Sigmoid colon (tissue), 7 donors: Measurements from ENCODE around the gene CDK16. TPM values are rescaled to one million over a fixed set of nuclear protein-coding genes. Genes with fewer than 3 reads are reported as not detected.
"Not testable (repeated sequence)": the region's sequence is repeated elsewhere in the genome, so short reads cannot be mapped to it uniquely, and the experiment has no call there.

Experiments
- DNase-seq: peaks from one replicate; pipeline ENCODE4 v3.0.0-alpha.2; 2019
- H3K27ac ChIP-seq, 4 donors: fragments of 200-600 bp; sonication (generic); one replicate each; pipeline ENCODE4 v1.5.1; 2016 to 2019; ENCODE audit warnings: mild to moderate bottlenecking in 1 of 4
- H3K27me3 ChIP-seq, 3 donors: fragments of 200-600 bp; sonication (generic); one replicate each; pipeline ENCODE4 v1.5.1; 2019; ENCODE audit warnings: mild to moderate bottlenecking in 1 of 3
- H3K36me3 ChIP-seq, 4 donors: fragments of 200-600 bp; sonication (generic); one replicate each; pipeline ENCODE4 v1.5.1; 2016 to 2019
- H3K4me1 ChIP-seq, 4 donors: fragments of 200-600 bp; sonication (generic); one replicate each; pipeline ENCODE4 v1.5.1; 2017 to 2019
- H3K4me3 ChIP-seq, 4 donors: fragments of 200-600 bp; sonication (generic); one replicate each; pipeline ENCODE4 v1.5.1; 2017 to 2019; ENCODE audit warnings: mild to moderate bottlenecking in 2 of 4, moderate library complexity in 1 of 4
- H3K9me3 ChIP-seq, 4 donors: fragments of 200-600 bp in 3 of 4; sonication (generic) in 3 of 4; one replicate each; pipeline versions ENCODE4 v1.5.1 to v1.6.1; 2013 to 2019
- EP300 ChIP-seq, 4 donors: sonication (generic); formaldehyde crosslinking; IDR thresholded peaks; one replicate each; pipeline ENCODE4 v1.6.1; 2017; ENCODE audit warnings: antibody characterized with exemption in 4 of 4
- POLR2A ChIP-seq, 2 donors: fragments of 450-650 bp; IDR thresholded peaks; one replicate each; pipeline ENCODE4 v1.6.1; 2016; ENCODE audit warnings: antibody characterized with exemption in 2 of 2, mild to moderate bottlenecking in 2 of 2, moderate library complexity in 2 of 2
- POLR2AphosphoS5 ChIP-seq, 4 donors: sonication (generic); formaldehyde crosslinking; IDR thresholded peaks; one replicate each; pipeline ENCODE4 v1.6.1; 2017; ENCODE audit warnings: antibody characterized with exemption in 4 of 4
- WGBS, 2 donors: extraction: QIAGEN DNeasy Blood & Tissue Kit; methylation state at CpG; one replicate each; pipeline ENCODE4 v1.1.7; 2013; 5-methylcytosine and 5-hydroxymethylcytosine counted together
- intact Hi-C: fragments of 100-400 bp; cut with DNase I; formaldehyde crosslinking; loops from one replicate; pipeline ENCODE4 v1.15.1; 2023
- polyA plus RNA-seq, 3 donors: library from polyadenylated mRNA; stranded (reverse); fragments of 200-250 nt; gene quantifications; one replicate each; pipeline ENCODE4 v1.2.3, GENCODE V29; 2013
- total RNA-seq, 4 donors: library from RNA; depleted of rRNA; stranded (reverse); fragments of >200 nt; gene quantifications; one replicate each; pipeline ENCODE4 v1.1.0, GENCODE V29; 2016
- TF ChIP-seq, protein P1 (sequence below), 4 experiments: fragments of 450-650 bp in 3 of 4; fragments of 200-600 bp in 1 of 4; IDR thresholded peaks; one replicate each; pipeline ENCODE4 v1.5.1; 2016 to 2019; ENCODE audit warnings: antibody characterized with exemption in 4 of 4, mild to moderate bottlenecking in 3 of 4, moderate library complexity in 2 of 4
- donor health status: healthy with polysubstance abuse.
- donor health status: Bipolar disorder and iron deficiency.
- donor health status: healthy.

CDK16 gene
- total and polyA plus RNA-seq, 7 donors, result 35.4 to 64.6 (median 46.3) TPM

DNA sequence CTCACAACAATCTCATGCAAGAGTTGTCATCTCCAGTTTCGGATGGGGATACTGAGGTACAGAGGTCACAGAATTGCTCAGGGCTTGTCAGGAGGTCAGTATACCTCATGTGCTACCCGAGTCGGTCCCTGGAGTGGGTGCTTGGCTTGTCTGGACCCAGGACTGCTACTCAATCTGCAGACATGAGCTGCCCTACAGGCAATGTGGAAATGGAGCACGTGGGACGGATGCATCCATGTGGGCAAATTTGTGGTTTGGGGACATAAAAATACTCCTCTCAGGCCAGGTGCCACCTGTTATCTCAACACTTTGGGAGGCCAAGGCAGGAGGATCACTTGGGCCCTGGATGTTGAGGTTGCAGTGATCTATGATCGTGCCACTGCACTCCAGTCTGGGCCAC, 30.1 kb downstream of the CDK16 start:
- Histone ChIP-seq H3K36me3 (peaks cover 0 to 25% (median 3%) of the 10 kb centered on the region in 4 donors), H3K4me1 (no peaks in the 10 kb centered on the region), H3K9me3 (no peaks in the 10 kb centered on the region), H3K27ac (no peak overlapping the region), H3K27me3 (no peaks in the 10 kb centered on the region), H3K4me3 (no peak overlapping the region)
- peak; percentile 15 for DNase-seq
- intact Hi-C loops, result no loop called here
- 92 to 93% methylated on average over 6 of the region's 6 CpGs for WGBS, 2 donors
- no peak for TF ChIP-seq POLR2A (IDR thresholded peaks at IDR 0.05)
- no peak for TF ChIP-seq POLR2AphosphoS5 (IDR thresholded peaks at IDR 0.05)
- TF ChIP-seq EP300 (IDR thresholded peaks at IDR 0.05), result no peak

DNA sequence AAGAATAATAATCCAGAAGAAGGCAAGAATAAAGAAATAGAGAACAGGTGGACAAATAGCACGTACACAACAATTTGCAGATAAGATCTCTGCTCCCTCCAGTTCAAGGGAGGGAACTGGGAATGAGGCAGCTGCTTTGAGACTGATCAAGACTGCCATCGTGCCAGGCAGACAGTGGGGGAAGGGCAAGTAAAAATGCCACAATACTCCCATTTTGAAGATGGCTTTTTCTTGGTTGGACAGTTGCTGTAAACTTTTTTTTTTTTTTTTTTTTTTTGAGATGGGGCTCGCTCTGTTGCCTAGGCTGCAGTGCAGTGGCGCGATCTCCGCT, 31.5 kb downstream of the CDK16 start:
- H3K9me3 ChIP-seq, result no peaks in the 10 kb centered on the region
- no peak overlapping the region for H3K27ac ChIP-seq
- WGBS, 2 donors, result 92% methylated on average over 6 of the region's 6 CpGs
- H3K36me3 ChIP-seq, result peaks cover 0 to 11% (median under 1%) of the 10 kb centered on the region in 4 donors
- intact Hi-C loops, result no loop called here
- no peak overlapping the region for H3K4me3 ChIP-seq
- H3K4me1 ChIP-seq, result no peaks in the 10 kb centered on the region
- no peak for DNase-seq
- no peak for TF ChIP-seq POLR2A (IDR thresholded peaks at IDR 0.05)
- TF ChIP-seq, protein P1, sequence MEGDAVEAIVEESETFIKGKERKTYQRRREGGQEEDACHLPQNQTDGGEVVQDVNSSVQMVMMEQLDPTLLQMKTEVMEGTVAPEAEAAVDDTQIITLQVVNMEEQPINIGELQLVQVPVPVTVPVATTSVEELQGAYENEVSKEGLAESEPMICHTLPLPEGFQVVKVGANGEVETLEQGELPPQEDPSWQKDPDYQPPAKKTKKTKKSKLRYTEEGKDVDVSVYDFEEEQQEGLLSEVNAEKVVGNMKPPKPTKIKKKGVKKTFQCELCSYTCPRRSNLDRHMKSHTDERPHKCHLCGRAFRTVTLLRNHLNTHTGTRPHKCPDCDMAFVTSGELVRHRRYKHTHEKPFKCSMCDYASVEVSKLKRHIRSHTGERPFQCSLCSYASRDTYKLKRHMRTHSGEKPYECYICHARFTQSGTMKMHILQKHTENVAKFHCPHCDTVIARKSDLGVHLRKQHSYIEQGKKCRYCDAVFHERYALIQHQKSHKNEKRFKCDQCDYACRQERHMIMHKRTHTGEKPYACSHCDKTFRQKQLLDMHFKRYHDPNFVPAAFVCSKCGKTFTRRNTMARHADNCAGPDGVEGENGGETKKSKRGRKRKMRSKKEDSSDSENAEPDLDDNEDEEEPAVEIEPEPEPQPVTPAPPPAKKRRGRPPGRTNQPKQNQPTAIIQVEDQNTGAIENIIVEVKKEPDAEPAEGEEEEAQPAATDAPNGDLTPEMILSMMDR (IDR thresholded peaks at IDR 0.05), result no peak
- no peak for TF ChIP-seq EP300 (IDR thresholded peaks at IDR 0.05)
- TF ChIP-seq POLR2AphosphoS5 (IDR thresholded peaks at IDR 0.05), result no peak
- H3K27me3 ChIP-seq, result no peaks in the 10 kb centered on the region

DNA sequence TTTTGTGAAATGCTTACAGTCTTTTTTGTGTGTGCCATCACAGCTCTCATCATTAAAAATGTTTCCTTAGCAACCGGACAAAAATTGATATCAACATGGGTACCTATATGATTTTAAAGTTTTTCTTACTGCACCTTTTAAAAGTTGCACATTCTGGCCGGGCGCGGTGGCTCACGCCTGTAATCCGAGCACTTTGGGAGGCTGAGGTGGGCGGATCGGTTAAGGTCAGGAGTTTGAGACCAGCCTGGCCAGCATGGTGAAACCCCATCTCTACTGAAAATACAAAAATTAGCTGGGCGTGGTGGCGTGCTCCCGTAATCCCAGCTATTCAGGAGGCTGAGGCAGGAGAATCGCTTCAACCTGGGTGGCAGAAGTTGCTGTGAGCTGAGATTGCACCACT, 39.1 kb downstream of the CDK16 start:
- intact Hi-C loops, result not testable (repeated sequence)

DNA sequence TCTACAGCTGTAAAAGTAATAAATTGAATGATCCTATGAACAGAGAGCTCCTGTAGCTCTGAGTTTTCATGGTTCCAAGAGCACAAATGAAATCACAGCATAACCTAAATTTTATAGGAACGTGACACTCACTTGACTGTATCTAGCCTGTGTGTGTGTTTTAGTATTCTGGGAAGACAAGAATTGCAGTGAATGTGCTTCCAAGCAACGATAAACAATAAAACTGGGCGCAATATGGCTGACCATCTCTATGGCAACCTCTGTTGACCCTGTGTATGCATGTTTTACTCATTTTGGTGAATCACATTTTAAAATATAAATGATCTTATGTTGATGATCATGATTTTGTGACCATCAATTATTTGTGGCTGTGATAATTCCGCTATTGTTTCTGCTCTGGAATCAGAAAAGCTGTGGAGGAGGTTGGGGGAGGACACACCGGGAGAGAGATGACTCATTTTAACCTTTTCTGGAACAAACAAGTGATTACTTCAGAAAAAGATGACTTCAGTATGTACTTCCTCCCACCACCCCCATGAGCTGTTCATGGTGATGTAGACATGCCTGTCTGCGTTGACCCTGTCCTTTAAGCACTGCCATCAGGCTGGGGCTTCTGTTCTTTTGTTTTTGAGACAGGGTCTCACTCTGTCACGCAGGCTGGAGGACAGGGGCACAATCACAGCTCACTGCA, 46.1 kb downstream of the CDK16 start:
- no peak overlapping the region for H3K27ac ChIP-seq
- no peak overlapping the region for H3K4me3 ChIP-seq
- no peak for DNase-seq
- intact Hi-C loops, result no loop called here
- no peaks in the 10 kb centered on the region for H3K36me3 ChIP-seq
- H3K4me1 ChIP-seq, result no peaks in the 10 kb centered on the region
- no peaks in the 10 kb centered on the region for H3K9me3 ChIP-seq
- no peaks in the 10 kb centered on the region for H3K27me3 ChIP-seq
- 73 to 80% methylated on average over 7 of the region's 7 CpGs for WGBS, 2 donors
- TF ChIP-seq EP300 (IDR thresholded peaks at IDR 0.05), result no peak

More for the DNA sequence above, 39.1 kb downstream of the CDK16 start:
- not testable (repeated sequence) for DNase-seq, H3K36me3 ChIP-seq, H3K27me3 ChIP-seq, H3K4me3 ChIP-seq, H3K27ac ChIP-seq, H3K4me1 ChIP-seq, H3K9me3 ChIP-seq
- 86 to 92% methylated on average over 12 of the region's 12 CpGs for WGBS, 2 donors

DNA sequence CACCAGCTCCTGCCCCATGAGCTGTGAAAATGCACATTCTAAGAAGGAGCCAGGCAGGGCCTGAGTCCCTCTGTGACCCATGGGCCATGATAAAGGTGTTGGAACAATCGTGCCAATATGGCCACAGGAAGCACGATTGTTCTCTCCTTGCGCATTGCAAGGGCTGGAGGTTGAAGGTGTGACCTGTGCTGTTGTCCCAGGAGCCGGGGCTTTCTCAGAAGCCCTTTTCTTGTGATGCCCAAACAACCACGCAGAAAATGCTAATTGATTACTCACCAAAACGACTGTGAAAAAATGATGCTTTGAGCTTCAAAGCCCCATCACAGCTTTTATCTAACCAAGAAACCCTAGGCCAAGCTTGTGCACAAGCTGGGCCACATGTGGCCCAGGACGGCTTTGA, 48.2 kb downstream of the CDK16 start:
- intact Hi-C loops, result no loop called here
- H3K36me3 ChIP-seq, result no peaks in the 10 kb centered on the region
- 80 to 86% methylated on average over 7 of the region's 7 CpGs for WGBS, 2 donors

DNA sequence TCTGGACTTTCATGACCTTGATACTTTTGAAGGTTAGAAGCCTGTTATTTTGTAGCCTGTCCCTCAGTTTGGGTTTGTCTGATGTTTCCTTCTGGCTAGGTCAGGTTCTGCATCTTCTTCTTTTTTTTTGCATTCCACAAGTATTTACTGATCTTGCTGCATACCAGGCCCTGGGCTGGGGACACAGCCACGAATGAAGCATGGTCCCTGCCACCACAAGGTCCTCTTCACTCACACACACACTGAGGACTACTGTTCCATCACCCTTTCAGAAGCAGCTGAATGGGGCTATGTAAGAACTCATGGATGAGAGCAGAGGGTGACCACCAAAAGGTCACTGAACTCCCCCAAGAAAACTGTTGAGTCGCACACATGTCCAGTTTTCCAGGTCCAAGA, 53.5 kb downstream of the CDK16 start:
- TF ChIP-seq EP300 (IDR thresholded peaks at IDR 0.05), result no peak
- no peak for TF ChIP-seq POLR2A (IDR thresholded peaks at IDR 0.05)
- TF ChIP-seq, protein P1 (IDR thresholded peaks at IDR 0.05), result no peak
- no peak for TF ChIP-seq POLR2AphosphoS5 (IDR thresholded peaks at IDR 0.05)
- H3K36me3 ChIP-seq, result no peaks in the 10 kb centered on the region
- intact Hi-C loops, result no loop called here
- no peak overlapping the region for H3K4me3 ChIP-seq
- H3K9me3 ChIP-seq, result no peaks in the 10 kb centered on the region
- no peak overlapping the region for H3K27ac ChIP-seq
- WGBS, 2 donors, result 78% methylated on average over 2 of the region's 2 CpGs
- H3K27me3 ChIP-seq, result no peaks in the 10 kb centered on the region
- H3K4me1 ChIP-seq, result no peaks in the 10 kb centered on the region
- DNase-seq, result no peak

More for the DNA sequence above, 48.2 kb downstream of the CDK16 start:
- Histone ChIP-seq H3K4me3 (no peak overlapping the region), H3K4me1 (no peaks in the 10 kb centered on the region), H3K9me3 (no peaks in the 10 kb centered on the region), H3K27me3 (no peaks in the 10 kb centered on the region), H3K27ac (no peak overlapping the region)
- TF ChIP-seq POLR2A (IDR thresholded peaks at IDR 0.05) (no peak), POLR2AphosphoS5 (IDR thresholded peaks at IDR 0.05) (no peak), EP300 (IDR thresholded peaks at IDR 0.05) (no peak)
- TF ChIP-seq, protein P1 (IDR thresholded peaks at IDR 0.05), result no peak
- DNase-seq, result no peak
